Muscle of leg (tissue), 11 donors: ENCODE results near the gene PRKAG2. TPM values are rescaled to one million over a fixed set of nuclear protein-coding genes. Genes with fewer than 3 reads are reported as not detected.
"Not testable (repeated sequence)": the region's sequence is repeated elsewhere in the genome, so short reads cannot be mapped to it uniquely, and the experiment has no call there.

Source experiments
- DNase-seq: peaks from one replicate; pipeline ENCODE4 v3.0.0; 2013
- H3K27ac ChIP-seq: one replicate; pipeline ENCODE4 v1.5.1; 2013; ENCODE audit warnings: mild to moderate bottlenecking, low read length, control low read depth
- H3K27me3 ChIP-seq: one replicate; pipeline ENCODE4 v1.6.1; 2013; ENCODE audit warnings: low read length; ENCODE audit not compliant: control insufficient read depth, insufficient read depth
- H3K36me3 ChIP-seq: one replicate; pipeline ENCODE4 v1.6.1; 2013; ENCODE audit warnings: low read length; ENCODE audit not compliant: control insufficient read depth, insufficient read depth
- H3K4me1 ChIP-seq: one replicate; pipeline ENCODE4 v1.6.1; 2013; ENCODE audit warnings: low read length; ENCODE audit not compliant: control insufficient read depth, insufficient read depth
- H3K4me3 ChIP-seq: one replicate; pipeline ENCODE4 v1.5.1; 2013; ENCODE audit warnings: low read length, control low read depth
- H3K9me3 ChIP-seq: replicated peaks from 2 replicates; pipeline ENCODE4 v1.6.1; 2013; ENCODE audit warnings: low read depth, low read length; ENCODE audit not compliant: control insufficient read depth
- WGBS: methylation state at CpG from one replicate; pipeline ENCODE4 v1.1.5; 2013; ENCODE audit warnings: missing lambda C conversion rate; ENCODE audit not compliant: insufficient coverage; 5-methylcytosine and 5-hydroxymethylcytosine counted together
- polyA plus RNA-seq, 8 donors: library from polyadenylated mRNA; unstranded; fragments of 120-200 nt; gene quantifications; one replicate each; pipeline versions ENCODE4 v1.2.1 to v1.2.3, GENCODE V29; 2013; ENCODE audit warnings: inconsistent platforms in 1 of 8, low replicate concordance in 1 of 8; ENCODE audit not compliant: insufficient read length in 8 of 8, insufficient read depth in 1 of 8
- total RNA-seq: library from RNA; stranded (reverse); fragments of 120-200 nt; gene quantifications from one replicate; pipeline ENCODE4 v1.2.4, GENCODE V29; 2013

Gene PRKAG2
- total and polyA plus RNA-seq, 9 donors: 3.9 to 16.4 (median 11.2) TPM

GRCh38 chr7:151829707-151830106 lies 47.2 kb downstream of the PRKAG2 start:
- H3K36me3 ChIP-seq: no peaks in the 10 kb centered on the region
- DNase-seq: no peak
- WGBS: 91% methylated on average over 9 of the region's 13 CpGs
- no peak overlapping the region for H3K4me3 ChIP-seq
- H3K27me3 ChIP-seq: peaks cover 2% of the 10 kb centered on the region
- peaks cover 9% of the 10 kb centered on the region for H3K4me1 ChIP-seq
- H3K27ac ChIP-seq: no peak overlapping the region
- no peaks in the 10 kb centered on the region for H3K9me3 ChIP-seq

GRCh38 chr7:151827620-151828019 lies 49.3 kb downstream of the PRKAG2 start:
- no peaks in the 10 kb centered on the region for H3K9me3 ChIP-seq
- WGBS: no CpG with 5 or more reads among the region's 8 CpGs
- peaks cover 23% of the 10 kb centered on the region for H3K4me1 ChIP-seq
- DNase-seq: no peak
- no peak overlapping the region for H3K27ac ChIP-seq
- H3K4me3 ChIP-seq: no peak overlapping the region
- peaks cover 5% of the 10 kb centered on the region for H3K27me3 ChIP-seq
- no peaks in the 10 kb centered on the region for H3K36me3 ChIP-seq

- H3K27me3 ChIP-seq, H3K27ac ChIP-seq, DNase-seq, H3K9me3 ChIP-seq, H3K36me3 ChIP-seq, H3K4me3 ChIP-seq: not testable (repeated sequence)
- peaks cover 28% of the 10 kb centered on the region for H3K4me1 ChIP-seq
- 78% methylated on average over 2 of the region's 6 CpGs for WGBS
Measured at GRCh38 chr7:151826316-151826715, 50.6 kb downstream of the PRKAG2 start.

- Histone ChIP-seq H3K27me3 (peaks cover 5% of the 10 kb centered on the region), H3K27ac (no peak overlapping the region), H3K4me3 (no peak overlapping the region), H3K9me3 (no peaks in the 10 kb centered on the region), H3K4me1 (peaks cover 28% of the 10 kb centered on the region), H3K36me3 (no peaks in the 10 kb centered on the region)
- no peak for DNase-seq
- 30% methylated on average over 4 of the region's 5 CpGs for WGBS
Measured at GRCh38 chr7:151825721-151826120, 51.2 kb downstream of the PRKAG2 start.

GRCh38 chr7:151824373-151824933 lies 52.5 kb downstream of the PRKAG2 start:
- peak; percentile 23 for DNase-seq
- Histone ChIP-seq H3K27ac (no peak overlapping the region), H3K4me3 (no peak overlapping the region), H3K4me1 (peaks cover 31% of the 10 kb centered on the region), H3K27me3 (peaks cover 5% of the 10 kb centered on the region), H3K9me3 (no peaks in the 10 kb centered on the region), H3K36me3 (no peaks in the 10 kb centered on the region)
- WGBS: 25% methylated on average over 9 of the region's 14 CpGs

GRCh38 chr7:151823566-151824372 lies 53.1 kb downstream of the PRKAG2 start:
- H3K4me3 ChIP-seq: no peak overlapping the region
- H3K27ac ChIP-seq: peak overlapping the region; percentile 20
- peaks cover 35% of the 10 kb centered on the region for H3K4me1 ChIP-seq
- H3K27me3 ChIP-seq: peaks cover 5% of the 10 kb centered on the region
- WGBS: 50% methylated on average over 1 of the region's 8 CpGs
- no peaks in the 10 kb centered on the region for H3K9me3 ChIP-seq
- H3K36me3 ChIP-seq: no peaks in the 10 kb centered on the region
- DNase-seq: no peak

- no peak for DNase-seq
- peaks cover 42% of the 10 kb centered on the region for H3K4me1 ChIP-seq
- H3K27me3 ChIP-seq: peaks cover 7% of the 10 kb centered on the region
- no peak overlapping the region for H3K27ac ChIP-seq
- H3K4me3 ChIP-seq: no peak overlapping the region
- H3K9me3 ChIP-seq: no peaks in the 10 kb centered on the region
- H3K36me3 ChIP-seq: no peaks in the 10 kb centered on the region
- WGBS: 56% methylated on average over 16 of the region's 17 CpGs
Measured at GRCh38 chr7:151822541-151823181, 54.3 kb downstream of the PRKAG2 start.

- no peak overlapping the region for H3K27ac ChIP-seq
- no peak overlapping the region for H3K4me3 ChIP-seq
- no peaks in the 10 kb centered on the region for H3K9me3 ChIP-seq
- 73% methylated on average over 12 of the region's 20 CpGs for WGBS
- no peaks in the 10 kb centered on the region for H3K36me3 ChIP-seq
- H3K27me3 ChIP-seq: peaks cover 7% of the 10 kb centered on the region
- no peak for DNase-seq
- peaks cover 42% of the 10 kb centered on the region for H3K4me1 ChIP-seq
Measured at GRCh38 chr7:151821806-151822540, 54.9 kb downstream of the PRKAG2 start.

GRCh38 chr7:151821226-151821625 lies 55.7 kb downstream of the PRKAG2 start:
- no peak overlapping the region for H3K4me3 ChIP-seq
- H3K27me3 ChIP-seq: peaks cover 7% of the 10 kb centered on the region
- no peaks in the 10 kb centered on the region for H3K36me3 ChIP-seq
- H3K27ac ChIP-seq: no peak overlapping the region
- H3K4me1 ChIP-seq: peaks cover 42% of the 10 kb centered on the region
- WGBS: 87% methylated on average over 3 of the region's 4 CpGs
- no peak for DNase-seq
- H3K9me3 ChIP-seq: no peaks in the 10 kb centered on the region
